HEK293 (cell line): ENCODE data around the gene ZMYM4.

ENCODE experiments used
- GLI2 ChIP-seq: fragments of 450-650 bp; formaldehyde crosslinking; IDR thresholded peaks from 2 replicates; pipeline ENCODE4; 2017; ENCODE audit warnings: missing biosample characterization, missing genetic modification characterization, low read depth, borderline replicate concordance
- HOXA7 ChIP-seq: sonication (generic); formaldehyde crosslinking; IDR thresholded peaks from 2 replicates; pipeline ENCODE4 v1.8.1; 2022; ENCODE audit warnings: missing genetic modification reagents, borderline replicate concordance
- KLF17 ChIP-seq: fragments of 450-650 bp; formaldehyde crosslinking; IDR thresholded peaks from 2 replicates; pipeline ENCODE4 v1.5.1; 2016; ENCODE audit warnings: missing biosample characterization, missing genetic modification characterization
- MEIS1 ChIP-seq: sonication (generic); formaldehyde crosslinking; IDR thresholded peaks from 2 replicates; pipeline ENCODE4 v1.8.1; 2022; ENCODE audit warnings: missing genetic modification reagents, mild to moderate bottlenecking, borderline replicate concordance
- MYNN ChIP-seq: fragments of 450-650 bp; formaldehyde crosslinking; IDR thresholded peaks from 2 replicates; pipeline ENCODE4 v1.5.1; 2016; ENCODE audit warnings: missing biosample characterization, missing genetic modification characterization, borderline replicate concordance
- PRDM6 ChIP-seq: fragments of 450-650 bp; formaldehyde crosslinking; IDR thresholded peaks from 2 replicates; pipeline ENCODE4 v1.5.1; 2017; ENCODE audit warnings: missing biosample characterization, missing genetic modification characterization
- TCF7L2 ChIP-seq: IDR thresholded peaks from 2 replicates; pipeline ENCODE4 v1.6.1; 2011; ENCODE audit warnings: low read depth, mild to moderate bottlenecking, inconsistent platforms, low read length, moderate library complexity, borderline replicate concordance
- ZBTB17 ChIP-seq: fragments of 450-650 bp; formaldehyde crosslinking; IDR thresholded peaks from 2 replicates; pipeline ENCODE4 v1.5.1; 2016; ENCODE audit warnings: missing biosample characterization, missing genetic modification characterization
- ZBTB21 ChIP-seq: fragments of 450-650 bp; formaldehyde crosslinking; IDR thresholded peaks from 2 replicates; pipeline ENCODE4 v1.5.1; 2017; ENCODE audit warnings: missing biosample characterization, missing genetic modification characterization
- ZBTB7A ChIP-seq: fragments of 450-650 bp; formaldehyde crosslinking; IDR thresholded peaks from 2 replicates; pipeline ENCODE4 v1.5.1; 2016; ENCODE audit warnings: low read depth, missing biosample characterization, missing genetic modification characterization
- ZBTB8A ChIP-seq: fragments of 450-650 bp; formaldehyde crosslinking; IDR thresholded peaks from 2 replicates; pipeline ENCODE4 v1.5.1; 2016; ENCODE audit warnings: missing biosample characterization, missing genetic modification characterization
- ZNF114 ChIP-seq: fragments of 450-650 bp; formaldehyde crosslinking; IDR thresholded peaks from 2 replicates; pipeline ENCODE4 v1.5.0; 2017; ENCODE audit warnings: missing biosample characterization, missing genetic modification characterization
- ZNF132 ChIP-seq: fragments of 450-650 bp; formaldehyde crosslinking; IDR thresholded peaks from 2 replicates; pipeline ENCODE4 v1.5.1; 2017; ENCODE audit warnings: missing biosample characterization, missing genetic modification characterization, borderline replicate concordance
- ZNF138 ChIP-seq: fragments of 450-650 bp; formaldehyde crosslinking; IDR thresholded peaks from 2 replicates; pipeline ENCODE4 v1.5.1; 2016; ENCODE audit warnings: missing biosample characterization, missing genetic modification characterization, borderline replicate concordance
- ZNF18 ChIP-seq: fragments of 450-650 bp; formaldehyde crosslinking; IDR thresholded peaks from 2 replicates; pipeline ENCODE4 v1.5.1; 2016; ENCODE audit warnings: missing biosample characterization, missing genetic modification characterization
- ZNF184 ChIP-seq: fragments of 450-650 bp; IDR thresholded peaks from 2 replicates; pipeline ENCODE4 v1.5.1; 2018; ENCODE audit warnings: missing biosample characterization, mild to moderate bottlenecking, missing genetic modification characterization
- ZNF302 ChIP-seq: fragments of 450-650 bp; formaldehyde crosslinking; IDR thresholded peaks from 2 replicates; pipeline ENCODE4 v1.5.1; 2016; ENCODE audit warnings: missing biosample characterization, missing genetic modification characterization, low read depth
- ZNF391 ChIP-seq: fragments of 450-650 bp; formaldehyde crosslinking; IDR thresholded peaks from 2 replicates; pipeline ENCODE4 v1.5.1; 2016; ENCODE audit warnings: low read depth, missing biosample characterization, missing genetic modification characterization, borderline replicate concordance
- ZNF416 ChIP-seq: fragments of 450-650 bp; formaldehyde crosslinking; IDR thresholded peaks from 2 replicates; pipeline ENCODE4 v1.5.1; 2016; ENCODE audit warnings: missing biosample characterization, missing genetic modification characterization
- ZNF426 ChIP-seq: fragments of 450-650 bp; formaldehyde crosslinking; IDR thresholded peaks from 2 replicates; pipeline ENCODE4 v1.5.1; 2017; ENCODE audit warnings: missing biosample characterization, missing genetic modification characterization, mild to moderate bottlenecking, inconsistent platforms, moderate library complexity
- ZNF473 ChIP-seq: fragments of 450-650 bp; formaldehyde crosslinking; IDR thresholded peaks from 2 replicates; pipeline ENCODE4 v1.5.1; 2017; ENCODE audit warnings: missing biosample characterization, missing genetic modification characterization
- ZNF585B ChIP-seq: fragments of 450-650 bp; formaldehyde crosslinking; IDR thresholded peaks from 2 replicates; pipeline ENCODE4 v1.5.1; 2016; ENCODE audit warnings: missing biosample characterization, missing genetic modification characterization
- ZNF596 ChIP-seq: fragments of 450-650 bp; IDR thresholded peaks from 2 replicates; pipeline ENCODE4 v1.5.0; 2018; ENCODE audit warnings: missing biosample characterization, mild to moderate bottlenecking, missing genetic modification characterization, moderate library complexity
- ZNF629 ChIP-seq: fragments of 450-650 bp; formaldehyde crosslinking; IDR thresholded peaks from 2 replicates; pipeline ENCODE4 v1.5.1; 2017; ENCODE audit warnings: missing biosample characterization, missing genetic modification characterization
- ZNF664 ChIP-seq: fragments of 450-650 bp; formaldehyde crosslinking; IDR thresholded peaks from 2 replicates; pipeline ENCODE4 v1.5.1; 2016; ENCODE audit warnings: missing biosample characterization, missing genetic modification characterization
- ZNF830 ChIP-seq: fragments of 450-650 bp; IDR thresholded peaks from 2 replicates; pipeline ENCODE4 v1.5.0; 2018; ENCODE audit warnings: missing biosample characterization, missing genetic modification characterization, low read depth, mild to moderate bottlenecking, moderate library complexity
- TF ChIP-seq, protein P1 (sequence below): fragments of 450-650 bp; formaldehyde crosslinking; IDR thresholded peaks from 2 replicates; pipeline ENCODE4 v1.5.1; 2016; ENCODE audit warnings: missing biosample characterization, missing genetic modification characterization
- TF ChIP-seq, protein P2 (sequence below): fragments of 450-650 bp; formaldehyde crosslinking; IDR thresholded peaks from 2 replicates; pipeline ENCODE4 v1.5.1; 2016; ENCODE audit warnings: missing biosample characterization, missing genetic modification characterization
- TF ChIP-seq, protein P3 (sequence below): fragments of 450-650 bp; formaldehyde crosslinking; IDR thresholded peaks from 2 replicates; pipeline ENCODE4; 2016; ENCODE audit warnings: missing biosample characterization, missing genetic modification characterization
- TF ChIP-seq, protein P4 (sequence below): fragments of 450-650 bp; formaldehyde crosslinking; IDR thresholded peaks from 2 replicates; pipeline ENCODE4 v1.5.1; 2016; ENCODE audit warnings: missing biosample characterization, missing genetic modification characterization

The ZMYM4 gene

GRCh38 chr1:35406103-35406502 is 137.6 kb downstream of the ZMYM4 start (continued):
- TF ChIP-seq, protein P1, sequence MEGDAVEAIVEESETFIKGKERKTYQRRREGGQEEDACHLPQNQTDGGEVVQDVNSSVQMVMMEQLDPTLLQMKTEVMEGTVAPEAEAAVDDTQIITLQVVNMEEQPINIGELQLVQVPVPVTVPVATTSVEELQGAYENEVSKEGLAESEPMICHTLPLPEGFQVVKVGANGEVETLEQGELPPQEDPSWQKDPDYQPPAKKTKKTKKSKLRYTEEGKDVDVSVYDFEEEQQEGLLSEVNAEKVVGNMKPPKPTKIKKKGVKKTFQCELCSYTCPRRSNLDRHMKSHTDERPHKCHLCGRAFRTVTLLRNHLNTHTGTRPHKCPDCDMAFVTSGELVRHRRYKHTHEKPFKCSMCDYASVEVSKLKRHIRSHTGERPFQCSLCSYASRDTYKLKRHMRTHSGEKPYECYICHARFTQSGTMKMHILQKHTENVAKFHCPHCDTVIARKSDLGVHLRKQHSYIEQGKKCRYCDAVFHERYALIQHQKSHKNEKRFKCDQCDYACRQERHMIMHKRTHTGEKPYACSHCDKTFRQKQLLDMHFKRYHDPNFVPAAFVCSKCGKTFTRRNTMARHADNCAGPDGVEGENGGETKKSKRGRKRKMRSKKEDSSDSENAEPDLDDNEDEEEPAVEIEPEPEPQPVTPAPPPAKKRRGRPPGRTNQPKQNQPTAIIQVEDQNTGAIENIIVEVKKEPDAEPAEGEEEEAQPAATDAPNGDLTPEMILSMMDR (tag by site-specific recombination): no peak
- TF ChIP-seq, protein P2, sequence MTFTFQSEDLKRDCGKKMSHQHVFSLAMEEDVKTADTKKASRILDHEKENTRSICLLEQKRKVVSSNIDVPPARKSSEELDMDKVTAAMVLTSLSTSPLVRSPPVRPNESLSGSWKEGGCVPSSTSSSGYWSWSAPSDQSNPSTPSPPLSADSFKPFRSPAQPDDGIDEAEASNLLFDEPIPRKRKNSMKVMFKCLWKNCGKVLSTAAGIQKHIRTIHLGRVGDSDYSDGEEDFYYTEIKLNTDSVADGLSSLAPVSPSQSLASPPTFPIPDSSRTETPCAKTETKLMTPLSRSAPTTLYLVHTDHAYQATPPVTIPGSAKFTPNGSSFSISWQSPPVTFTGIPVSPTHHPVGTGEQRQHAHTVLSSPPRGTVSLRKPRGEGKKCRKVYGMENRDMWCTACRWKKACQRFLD (tag by site-specific recombination): no peak
- TF ChIP-seq ZNF473 (tag by site-specific recombination): no peak
- TF ChIP-seq HOXA7: no peak
- TF ChIP-seq TCF7L2: no peak
- TF ChIP-seq KLF17 (tag by site-specific recombination): no peak
- no peak for TF ChIP-seq ZNF114
- peak; percentile 62; the same call in 1 of the 2 replicates for TF ChIP-seq GLI2 (tag by site-specific recombination)
- no peak for TF ChIP-seq ZNF132 (tag by site-specific recombination)
- no peak for TF ChIP-seq ZNF830 (tag by site-specific recombination)
- TF ChIP-seq, protein P3, sequence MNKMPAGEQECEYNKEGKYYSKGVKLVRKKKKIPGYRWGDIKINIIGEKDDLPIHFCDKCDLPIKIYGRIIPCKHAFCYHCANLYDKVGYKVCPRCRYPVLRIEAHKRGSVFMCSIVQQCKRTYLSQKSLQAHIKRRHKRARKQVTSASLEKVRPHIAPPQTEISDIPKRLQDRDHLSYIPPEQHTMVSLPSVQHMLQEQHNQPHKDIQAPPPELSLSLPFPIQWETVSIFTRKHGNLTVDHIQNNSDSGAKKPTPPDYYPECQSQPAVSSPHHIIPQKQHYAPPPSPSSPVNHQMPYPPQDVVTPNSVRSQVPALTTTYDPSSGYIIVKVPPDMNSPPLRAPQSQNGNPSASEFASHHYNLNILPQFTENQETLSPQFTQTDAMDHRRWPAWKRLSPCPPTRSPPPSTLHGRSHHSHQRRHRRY (tag by site-specific recombination): no peak
- no peak for TF ChIP-seq ZNF416 (tag by site-specific recombination)
- no peak for TF ChIP-seq ZNF585B (tag by site-specific recombination)
- TF ChIP-seq ZBTB21 (tag by site-specific recombination): no peak
- TF ChIP-seq MYNN (tag by site-specific recombination): no peak
- no peak for TF ChIP-seq ZNF138 (tag by site-specific recombination)
- TF ChIP-seq ZNF596 (tag by site-specific recombination): peak; percentile 45; the same call in 1 of the 2 replicates
- TF ChIP-seq ZNF664 (tag by site-specific recombination): 0 out of 2 replicates have a peak, but pooled peaks have one; percentile 10
- TF ChIP-seq ZNF302 (tag by site-specific recombination): no peak
- TF ChIP-seq ZBTB8A (tag by site-specific recombination): no peak
- TF ChIP-seq ZBTB7A: no peak
- TF ChIP-seq PRDM6 (tag by site-specific recombination): peak; percentile 58
- TF ChIP-seq ZBTB17 (tag by site-specific recombination): no peak
- no peak for TF ChIP-seq ZNF18
- no peak for TF ChIP-seq ZNF426 (tag by site-specific recombination)
- no peak for TF ChIP-seq MEIS1
- TF ChIP-seq ZNF184 (tag by site-specific recombination): no peak
- no peak for TF ChIP-seq ZNF629 (tag by site-specific recombination)
- no peak for TF ChIP-seq ZNF391 (tag by site-specific recombination)
- TF ChIP-seq, protein P4, sequence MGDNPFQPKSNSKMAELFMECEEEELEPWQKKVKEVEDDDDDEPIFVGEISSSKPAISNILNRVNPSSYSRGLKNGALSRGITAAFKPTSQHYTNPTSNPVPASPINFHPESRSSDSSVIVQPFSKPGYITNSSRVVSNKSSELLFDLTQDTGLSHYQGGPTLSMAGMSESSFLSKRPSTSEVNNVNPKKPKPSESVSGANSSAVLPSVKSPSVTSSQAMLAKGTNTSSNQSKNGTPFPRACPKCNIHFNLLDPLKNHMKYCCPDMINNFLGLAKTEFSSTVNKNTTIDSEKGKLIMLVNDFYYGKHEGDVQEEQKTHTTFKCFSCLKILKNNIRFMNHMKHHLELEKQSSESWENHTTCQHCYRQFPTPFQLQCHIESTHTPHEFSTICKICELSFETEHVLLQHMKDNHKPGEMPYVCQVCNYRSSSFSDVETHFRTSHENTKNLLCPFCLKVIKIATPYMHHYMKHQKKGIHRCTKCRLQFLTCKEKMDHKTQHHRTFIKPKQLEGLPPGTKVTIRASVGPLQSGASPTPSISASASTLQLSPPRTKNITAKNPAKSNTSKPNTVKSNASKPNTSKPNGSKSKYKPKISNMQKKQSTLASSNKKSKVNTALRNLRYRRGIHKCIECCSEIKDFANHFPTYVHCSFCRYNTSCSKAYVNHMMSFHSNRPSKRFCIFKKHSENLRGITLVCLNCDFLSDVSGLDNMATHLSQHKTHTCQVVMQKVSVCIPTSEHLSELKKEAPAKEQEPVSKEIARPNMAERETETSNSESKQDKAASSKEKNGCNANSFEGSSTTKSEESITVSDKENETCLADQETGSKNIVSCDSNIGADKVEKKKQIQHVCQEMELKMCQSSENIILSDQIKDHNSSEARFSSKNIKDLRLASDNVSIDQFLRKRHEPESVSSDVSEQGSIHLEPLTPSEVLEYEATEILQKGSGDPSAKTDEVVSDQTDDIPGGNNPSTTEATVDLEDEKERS (tag by site-specific recombination): no peak
